Bronchial epithelial cell (primary cell): Measurements from ENCODE around the gene UXS1. TPM values are rescaled to one million over a fixed set of nuclear protein-coding genes. Genes with fewer than 3 reads are reported as not detected.

ENCODE experiments used
- DNase-seq: peaks from one replicate; pipeline ENCODE4 v3.0.0-alpha.2; 2010; ENCODE audit warnings: low read depth
- FAIRE-seq: peaks from 2 replicates; lab custom pipeline; 2011; peaks lifted over from hg19 to GRCh38; lab: Jason Lieb, UNC
- H3K27me3 ChIP-seq: 2 replicates; pipeline ENCODE4 v1.5.1; 2011; ENCODE audit warnings: low read length; ENCODE audit not compliant: control insufficient read depth, insufficient read depth
- H3K36me3 ChIP-seq: 2 replicates; pipeline ENCODE4 v1.5.1; 2011; ENCODE audit warnings: low read length; ENCODE audit not compliant: control insufficient read depth, insufficient read depth
- H3K4me3 ChIP-seq: 2 replicates; pipeline ENCODE4 v1.5.1; 2011; ENCODE audit warnings: mild to moderate bottlenecking, low read depth, low read length, control low read depth
- CTCF ChIP-seq: IDR thresholded peaks from 2 replicates; pipeline ENCODE4 v1.5.1; 2011; ENCODE audit warnings: mild to moderate bottlenecking, moderate library complexity, low read length, control low read depth, inconsistent platforms; ENCODE audit not compliant: insufficient read depth, severe bottlenecking
- total RNA-seq: library from RNA; depleted of rRNA; stranded (reverse); fragments of >200 nt; gene quantifications from 2 replicates; pipeline ENCODE4 v1.2.1, GENCODE V29; 2014

UXS1 gene
- total RNA-seq, 1 donor from 2014 or later: 41.6 TPM

GRCh38 chr2:106158871-106159270 lies 35.2 kb downstream of the UXS1 start:
- no peak for TF ChIP-seq CTCF
- Histone ChIP-seq H3K4me3 (no peak overlapping the region), H3K36me3 (peaks cover 5% of the 10 kb centered on the region), H3K27me3 (no peaks in the 10 kb centered on the region)
- FAIRE-seq (no peak), DNase-seq (no peak)

GRCh38 chr2:106158131-106158530 lies 36.0 kb downstream of the UXS1 start:
- FAIRE-seq (no peak), DNase-seq (no peak)
- Histone ChIP-seq H3K4me3 (no peak overlapping the region), H3K27me3 (no peaks in the 10 kb centered on the region), H3K36me3 (peaks cover 5% of the 10 kb centered on the region)
- TF ChIP-seq CTCF: no peak

GRCh38 chr2:106157416-106157815 lies 36.7 kb downstream of the UXS1 start:
- Histone ChIP-seq H3K36me3 (peaks cover 5% of the 10 kb centered on the region), H3K4me3 (no peak overlapping the region), H3K27me3 (no peaks in the 10 kb centered on the region)
- no peak for FAIRE-seq
- TF ChIP-seq CTCF: no peak
- DNase-seq: peak; percentile 66

- TF ChIP-seq CTCF: no peak
- peak; percentile 84 for DNase-seq
- Histone ChIP-seq H3K27me3 (no peaks in the 10 kb centered on the region), H3K36me3 (peaks cover 5% of the 10 kb centered on the region), H3K4me3 (no peak overlapping the region)
- no peak for FAIRE-seq
Measured at GRCh38 chr2:106156305-106157296, 37.5 kb downstream of the UXS1 start.

- FAIRE-seq (no peak), DNase-seq (no peak)
- TF ChIP-seq CTCF: no peak
- Histone ChIP-seq H3K36me3 (no peaks in the 10 kb centered on the region), H3K27me3 (no peaks in the 10 kb centered on the region), H3K4me3 (no peak overlapping the region)
Measured at GRCh38 chr2:106153781-106154180, 40.3 kb downstream of the UXS1 start.

- H3K4me3 ChIP-seq: no peak overlapping the region
- no peaks in the 10 kb centered on the region for H3K27me3 ChIP-seq
- H3K36me3 ChIP-seq: peaks cover 5% of the 10 kb centered on the region
- TF ChIP-seq CTCF: no peak
- DNase-seq: peak; percentile 4
- no peak for FAIRE-seq
Measured at GRCh38 chr2:106147665-106148064, 46.4 kb downstream of the UXS1 start.
